HEK293 (cell line): ENCODE results near the gene CLDN14.

ENCODE experiments used
- GLI4 ChIP-seq: fragments of 450-650 bp; formaldehyde crosslinking; IDR thresholded peaks from 2 replicates; pipeline ENCODE4 v1.5.1; 2016; ENCODE audit warnings: missing biosample characterization, missing genetic modification characterization
- ZNF394 ChIP-seq: fragments of 450-650 bp; formaldehyde crosslinking; IDR thresholded peaks from 2 replicates; pipeline ENCODE4 v1.5.1; 2016; ENCODE audit warnings: missing biosample characterization, missing genetic modification characterization, mild to moderate bottlenecking, moderate library complexity, borderline replicate concordance
- ZNF514 ChIP-seq: fragments of 450-650 bp; formaldehyde crosslinking; IDR thresholded peaks from 2 replicates; pipeline ENCODE4 v1.5.1; 2016; ENCODE audit warnings: missing biosample characterization, missing genetic modification characterization
- ZNF623 ChIP-seq: fragments of 450-650 bp; formaldehyde crosslinking; IDR thresholded peaks from 2 replicates; pipeline ENCODE4 v1.5.1; 2016; ENCODE audit warnings: missing biosample characterization, missing genetic modification characterization
- ZNF76 ChIP-seq: fragments of 450-650 bp; formaldehyde crosslinking; IDR thresholded peaks from 2 replicates; pipeline ENCODE4; 2016; ENCODE audit warnings: low read depth, missing biosample characterization, missing genetic modification characterization, borderline replicate concordance
- TF ChIP-seq, protein P1 (sequence below): fragments of 450-650 bp; formaldehyde crosslinking; IDR thresholded peaks from 2 replicates; pipeline ENCODE4 v1.5.1; 2016; ENCODE audit warnings: missing biosample characterization, missing genetic modification characterization
- TF ChIP-seq, protein P2 (sequence below): fragments of 450-650 bp; formaldehyde crosslinking; IDR thresholded peaks from 2 replicates; pipeline ENCODE4 v1.5.1; 2016; ENCODE audit warnings: missing biosample characterization, missing genetic modification characterization

DNA sequence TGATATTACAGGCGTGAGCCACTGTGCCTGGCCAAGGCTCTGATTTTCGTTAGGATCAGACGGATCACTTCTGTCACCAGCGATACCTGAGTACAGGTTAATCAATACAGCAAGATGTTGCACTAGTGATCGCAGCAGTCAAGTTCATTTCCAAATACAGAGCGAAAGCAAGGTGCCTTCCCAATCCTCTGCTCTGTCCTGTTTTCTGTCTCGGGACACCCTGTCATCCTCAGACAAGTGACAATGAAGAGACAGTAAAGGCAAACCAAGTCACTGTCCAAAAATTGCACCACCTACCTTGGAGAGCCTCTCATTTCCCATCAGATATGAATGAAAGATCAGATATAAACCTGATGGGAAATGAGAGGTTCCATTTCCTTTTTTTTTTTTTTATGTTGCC, 5.6 kb upstream of the CLDN14 start:
- TF ChIP-seq ZNF514 (tag by site-specific recombination) (no peak), ZNF623 (tag by site-specific recombination) (no peak), ZNF76 (tag by site-specific recombination) (no peak), GLI4 (tag by site-specific recombination) (no peak), ZNF394 (no peak)
- TF ChIP-seq, protein P1, sequence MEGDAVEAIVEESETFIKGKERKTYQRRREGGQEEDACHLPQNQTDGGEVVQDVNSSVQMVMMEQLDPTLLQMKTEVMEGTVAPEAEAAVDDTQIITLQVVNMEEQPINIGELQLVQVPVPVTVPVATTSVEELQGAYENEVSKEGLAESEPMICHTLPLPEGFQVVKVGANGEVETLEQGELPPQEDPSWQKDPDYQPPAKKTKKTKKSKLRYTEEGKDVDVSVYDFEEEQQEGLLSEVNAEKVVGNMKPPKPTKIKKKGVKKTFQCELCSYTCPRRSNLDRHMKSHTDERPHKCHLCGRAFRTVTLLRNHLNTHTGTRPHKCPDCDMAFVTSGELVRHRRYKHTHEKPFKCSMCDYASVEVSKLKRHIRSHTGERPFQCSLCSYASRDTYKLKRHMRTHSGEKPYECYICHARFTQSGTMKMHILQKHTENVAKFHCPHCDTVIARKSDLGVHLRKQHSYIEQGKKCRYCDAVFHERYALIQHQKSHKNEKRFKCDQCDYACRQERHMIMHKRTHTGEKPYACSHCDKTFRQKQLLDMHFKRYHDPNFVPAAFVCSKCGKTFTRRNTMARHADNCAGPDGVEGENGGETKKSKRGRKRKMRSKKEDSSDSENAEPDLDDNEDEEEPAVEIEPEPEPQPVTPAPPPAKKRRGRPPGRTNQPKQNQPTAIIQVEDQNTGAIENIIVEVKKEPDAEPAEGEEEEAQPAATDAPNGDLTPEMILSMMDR: no peak
- TF ChIP-seq, protein P2, sequence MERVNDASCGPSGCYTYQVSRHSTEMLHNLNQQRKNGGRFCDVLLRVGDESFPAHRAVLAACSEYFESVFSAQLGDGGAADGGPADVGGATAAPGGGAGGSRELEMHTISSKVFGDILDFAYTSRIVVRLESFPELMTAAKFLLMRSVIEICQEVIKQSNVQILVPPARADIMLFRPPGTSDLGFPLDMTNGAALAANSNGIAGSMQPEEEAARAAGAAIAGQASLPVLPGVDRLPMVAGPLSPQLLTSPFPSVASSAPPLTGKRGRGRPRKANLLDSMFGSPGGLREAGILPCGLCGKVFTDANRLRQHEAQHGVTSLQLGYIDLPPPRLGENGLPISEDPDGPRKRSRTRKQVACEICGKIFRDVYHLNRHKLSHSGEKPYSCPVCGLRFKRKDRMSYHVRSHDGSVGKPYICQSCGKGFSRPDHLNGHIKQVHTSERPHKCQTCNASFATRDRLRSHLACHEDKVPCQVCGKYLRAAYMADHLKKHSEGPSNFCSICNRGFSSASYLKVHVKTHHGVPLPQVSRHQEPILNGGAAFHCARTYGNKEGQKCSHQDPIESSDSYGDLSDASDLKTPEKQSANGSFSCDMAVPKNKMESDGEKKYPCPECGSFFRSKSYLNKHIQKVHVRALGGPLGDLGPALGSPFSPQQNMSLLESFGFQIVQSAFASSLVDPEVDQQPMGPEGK (tag by site-specific recombination): no peak
